WTC11 (cell line): ENCODE results near the gene UPF2. TPM values are rescaled to one million over a fixed set of nuclear protein-coding genes. Genes with fewer than 3 reads are reported as not detected.

Experiments used
- ATAC-seq: fragments of 200-7000 bp; cut with Tn5 transposase; 2 replicates; pipeline ENCODE4 v1.10.0; 2021; ENCODE audit warnings: mild to moderate bottlenecking, moderate library complexity
- CTCF ChIA-PET: fragments of 300-600 bp; sonication (Branson Sonifier 250); formaldehyde crosslinking; loops from one replicate; lab custom pipeline; 2021; ENCODE audit warnings: antibody characterized with exemption; lab: Charles Lee
- POLR2A ChIA-PET: fragments of 350-600 bp; sonication (Branson Sonifier 250); formaldehyde crosslinking; loops from one replicate; lab custom pipeline; 2021; ENCODE audit warnings: antibody characterized with exemption; lab: Charles Lee
- DNase-seq: peaks from one replicate; pipeline ENCODE4 v3.0.0; 2021; ENCODE audit warnings: low spot score
- H3K27ac Mint-ChIP-seq: 2 replicates; pipeline ENCODE4 v1.8.0; 2021; ENCODE audit warnings: mixed read lengths
- H3K27me3 Mint-ChIP-seq: 2 replicates; pipeline ENCODE4 v1.8.0; 2021; ENCODE audit warnings: low read depth, mild to moderate bottlenecking, moderate library complexity, mixed read lengths
- H3K36me3 Mint-ChIP-seq: 2 replicates; pipeline ENCODE4 v1.8.0; 2021; ENCODE audit warnings: mixed read lengths
- H3K4me1 Mint-ChIP-seq: 2 replicates; pipeline ENCODE4 v1.8.0; 2022; ENCODE audit warnings: mixed read lengths
- H3K4me3 Mint-ChIP-seq: 2 replicates; pipeline ENCODE4 v1.8.0; 2021; ENCODE audit warnings: mild to moderate bottlenecking, moderate library complexity, mixed read lengths
- H3K9me3 Mint-ChIP-seq: 2 replicates; pipeline ENCODE4 v1.8.0; 2021; ENCODE audit warnings: mixed read lengths
- ETV6 ChIP-seq: sonication (generic); formaldehyde crosslinking; IDR thresholded peaks from 2 replicates; pipeline ENCODE4 v1.8.1; 2022; ENCODE audit warnings: mild to moderate bottlenecking, missing genetic modification reagents
- FOXK1 ChIP-seq: sonication (generic); formaldehyde crosslinking; IDR thresholded peaks from 2 replicates; pipeline ENCODE4 v1.8.0; 2022; ENCODE audit warnings: mild to moderate bottlenecking, moderate library complexity, missing genetic modification reagents
- FOXP1 ChIP-seq: sonication (generic); formaldehyde crosslinking; IDR thresholded peaks from 2 replicates; pipeline ENCODE4 v1.8.0; 2022; ENCODE audit warnings: missing genetic modification reagents, mild to moderate bottlenecking, moderate library complexity, borderline replicate concordance
- NFATC4 ChIP-seq: fragments of 250-450 bp; sonication (Bioruptor Pico); IDR thresholded peaks from 2 replicates; pipeline ENCODE4 v1.9.0; 2021; ENCODE audit warnings: mild to moderate bottlenecking
- OVOL2 ChIP-seq: fragments of 250-450 bp; sonication (Bioruptor Pico); IDR thresholded peaks from 2 replicates; pipeline ENCODE4 v1.9.0; 2021; ENCODE audit warnings: mild to moderate bottlenecking, borderline replicate concordance
- RORB ChIP-seq: fragments of 250-450 bp; sonication (Bioruptor Pico); IDR thresholded peaks from 2 replicates; pipeline ENCODE4 v1.9.0; 2021; ENCODE audit warnings: mild to moderate bottlenecking
- TEAD4 ChIP-seq: sonication (generic); formaldehyde crosslinking; IDR thresholded peaks from 2 replicates; pipeline ENCODE4 v1.8.0; 2022; ENCODE audit warnings: mild to moderate bottlenecking, missing genetic modification reagents
- ZNF416 ChIP-seq: fragments of 250-450 bp; sonication (Bioruptor Pico); IDR thresholded peaks from 2 replicates; pipeline ENCODE4 v1.9.0; 2021; ENCODE audit warnings: mild to moderate bottlenecking, inconsistent platforms
- ZNF425 ChIP-seq: fragments of 250-450 bp; sonication (Bioruptor Pico); conservative IDR thresholded peaks from 2 replicates; pipeline ENCODE4 v1.9.0; 2021; ENCODE audit warnings: mild to moderate bottlenecking
- ZNF532 ChIP-seq: fragments of 250-450 bp; sonication (Bioruptor Pico); IDR thresholded peaks from 2 replicates; pipeline ENCODE4 v1.9.0; 2021; ENCODE audit warnings: mild to moderate bottlenecking, borderline replicate concordance
- total RNA-seq: library from RNA; stranded (reverse); gene quantifications from 3 replicates; pipeline ENCODE4 v1.2.3, GENCODE V29; 2021
- TF ChIP-seq, protein P1 (sequence below): sonication (generic); formaldehyde crosslinking; IDR thresholded peaks from 2 replicates; pipeline ENCODE4 v1.8.1; 2022; ENCODE audit warnings: low read depth, missing genetic modification reagents, borderline replicate concordance
- TF ChIP-seq, protein P2 (sequence below): fragments of 250-450 bp; sonication (Bioruptor Pico); IDR thresholded peaks from 2 replicates; pipeline ENCODE4 v1.9.0; 2021; ENCODE audit warnings: moderate library complexity, mild to moderate bottlenecking, inconsistent platforms, borderline replicate concordance
- TF ChIP-seq, protein P3 (sequence below): sonication (generic); formaldehyde crosslinking; IDR thresholded peaks from 2 replicates; pipeline ENCODE4 v1.8.1; 2023; ENCODE audit warnings: mild to moderate bottlenecking, missing genetic modification reagents, borderline replicate concordance
- TF ChIP-seq, protein P4 (sequence below): sonication (generic); formaldehyde crosslinking; IDR thresholded peaks from 2 replicates; pipeline ENCODE4 v1.8.1; 2023; ENCODE audit warnings: mild to moderate bottlenecking, missing genetic modification reagents
- TF ChIP-seq, protein P5 (sequence below): sonication (generic); formaldehyde crosslinking; IDR thresholded peaks from 2 replicates; pipeline ENCODE4 v1.8.0; 2023; ENCODE audit warnings: missing genetic modification reagents, mild to moderate bottlenecking, borderline replicate concordance

Gene UPF2
- total RNA-seq, 1 experiment from 2014 or later: 24.3 TPM

DNA sequence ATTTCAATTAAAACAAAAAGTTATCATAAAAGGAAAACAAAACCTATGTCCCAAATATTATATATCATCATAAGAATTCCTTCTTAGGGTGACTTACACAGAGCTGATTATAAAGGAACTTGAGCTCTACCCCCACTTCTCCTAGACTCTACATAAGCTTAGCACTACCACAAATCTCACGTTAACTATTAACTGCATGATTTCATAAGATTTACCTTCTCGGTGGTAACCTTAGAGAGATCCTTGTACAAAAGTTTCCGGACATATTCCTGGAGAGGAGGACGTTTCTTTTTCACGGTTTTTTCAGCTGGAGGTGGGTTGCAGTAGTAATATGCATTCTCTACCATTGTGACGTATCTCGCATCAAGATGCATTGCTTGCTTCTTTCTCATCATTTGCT, 83.7 kb downstream of the UPF2 start:
- POLR2A ChIA-PET: no interaction called here
- Mint-ChIP-seq H3K27me3 (no peaks in the 10 kb centered on the region), H3K27ac (no peak overlapping the region), H3K9me3 (no peaks in the 10 kb centered on the region), H3K4me1 (no peaks in the 10 kb centered on the region), H3K36me3 (peaks cover 44% of the 10 kb centered on the region), H3K4me3 (no peak overlapping the region)
- ATAC-seq: no peak
- CTCF ChIA-PET: interaction anchor here (1.1 to 1.4 kb wide), 2 partner anchors 28 to 77 kb away, joined by 3 read pairs; no protein-coding TSS in a partner anchor
- TF ChIP-seq ZNF416 (CRISPR knock-in tag): no peak
- no peak for TF ChIP-seq ZNF425
- TF ChIP-seq FOXP1 (CRISPR knock-in tag): no peak
- no peak for TF ChIP-seq OVOL2 (CRISPR knock-in tag)
- no peak for DNase-seq

DNA sequence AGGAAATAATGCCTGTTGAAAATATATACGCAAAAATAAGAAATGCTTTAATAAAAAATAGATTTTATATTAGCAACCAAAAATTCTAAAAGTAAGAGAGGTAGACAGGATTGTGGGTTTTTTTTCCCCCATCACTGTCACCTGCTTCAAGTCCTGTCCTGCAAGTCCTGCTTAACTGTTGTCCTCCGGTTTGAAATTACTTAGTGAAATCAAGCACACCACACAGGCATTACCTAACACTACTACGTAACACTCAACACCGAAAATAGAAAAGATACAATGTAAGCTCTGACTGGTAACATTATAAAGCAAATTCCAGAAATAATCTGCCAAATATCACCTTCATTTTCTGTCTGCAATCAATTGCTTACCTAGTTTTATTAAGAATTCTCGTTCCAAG, 90.9 kb downstream of the UPF2 start:
- H3K4me1 Mint-ChIP-seq: peaks cover 5% of the 10 kb centered on the region
- ChIA-PET POLR2A (no interaction called here), CTCF (interaction anchor here (0.8 kb wide), 1 partner anchor 159 kb away, joined by 3 read pairs; no protein-coding TSS in a partner anchor)
- H3K27me3 Mint-ChIP-seq: no peaks in the 10 kb centered on the region
- H3K9me3 Mint-ChIP-seq: no peaks in the 10 kb centered on the region
- H3K36me3 Mint-ChIP-seq: peaks cover 29% of the 10 kb centered on the region
- no peak overlapping the region; the same call in 1 of the 2 replicates for H3K27ac Mint-ChIP-seq
- DNase-seq: no peak
- H3K4me3 Mint-ChIP-seq: no peak overlapping the region
- no peak for ATAC-seq
- TF ChIP-seq, protein P1, sequence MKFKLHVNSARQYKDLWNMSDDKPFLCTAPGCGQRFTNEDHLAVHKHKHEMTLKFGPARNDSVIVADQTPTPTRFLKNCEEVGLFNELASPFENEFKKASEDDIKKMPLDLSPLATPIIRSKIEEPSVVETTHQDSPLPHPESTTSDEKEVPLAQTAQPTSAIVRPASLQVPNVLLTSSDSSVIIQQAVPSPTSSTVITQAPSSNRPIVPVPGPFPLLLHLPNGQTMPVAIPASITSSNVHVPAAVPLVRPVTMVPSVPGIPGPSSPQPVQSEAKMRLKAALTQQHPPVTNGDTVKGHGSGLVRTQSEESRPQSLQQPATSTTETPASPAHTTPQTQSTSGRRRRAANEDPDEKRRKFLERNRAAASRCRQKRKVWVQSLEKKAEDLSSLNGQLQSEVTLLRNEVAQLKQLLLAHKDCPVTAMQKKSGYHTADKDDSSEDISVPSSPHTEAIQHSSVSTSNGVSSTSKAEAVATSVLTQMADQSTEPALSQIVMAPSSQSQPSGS: no peak
- no peak for TF ChIP-seq RORB (CRISPR knock-in tag)
- TF ChIP-seq FOXK1 (CRISPR knock-in tag): no peak
- TF ChIP-seq ZNF532 (CRISPR knock-in tag): no peak
- TF ChIP-seq TEAD4 (CRISPR knock-in tag): no peak
- no peak for TF ChIP-seq NFATC4 (CRISPR knock-in tag)
- TF ChIP-seq, protein P2, sequence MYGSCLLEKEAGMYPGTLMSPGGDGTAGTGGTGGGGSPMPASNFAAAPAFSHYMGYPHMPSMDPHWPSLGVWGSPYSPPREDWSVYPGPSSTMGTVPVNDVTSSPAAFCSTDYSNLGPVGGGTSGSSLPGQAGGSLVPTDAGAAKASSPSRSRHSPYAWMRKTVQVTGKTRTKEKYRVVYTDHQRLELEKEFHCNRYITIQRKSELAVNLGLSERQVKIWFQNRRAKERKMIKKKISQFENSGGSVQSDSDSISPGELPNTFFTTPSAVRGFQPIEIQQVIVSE (CRISPR knock-in tag): no peak
- TF ChIP-seq, protein P3, sequence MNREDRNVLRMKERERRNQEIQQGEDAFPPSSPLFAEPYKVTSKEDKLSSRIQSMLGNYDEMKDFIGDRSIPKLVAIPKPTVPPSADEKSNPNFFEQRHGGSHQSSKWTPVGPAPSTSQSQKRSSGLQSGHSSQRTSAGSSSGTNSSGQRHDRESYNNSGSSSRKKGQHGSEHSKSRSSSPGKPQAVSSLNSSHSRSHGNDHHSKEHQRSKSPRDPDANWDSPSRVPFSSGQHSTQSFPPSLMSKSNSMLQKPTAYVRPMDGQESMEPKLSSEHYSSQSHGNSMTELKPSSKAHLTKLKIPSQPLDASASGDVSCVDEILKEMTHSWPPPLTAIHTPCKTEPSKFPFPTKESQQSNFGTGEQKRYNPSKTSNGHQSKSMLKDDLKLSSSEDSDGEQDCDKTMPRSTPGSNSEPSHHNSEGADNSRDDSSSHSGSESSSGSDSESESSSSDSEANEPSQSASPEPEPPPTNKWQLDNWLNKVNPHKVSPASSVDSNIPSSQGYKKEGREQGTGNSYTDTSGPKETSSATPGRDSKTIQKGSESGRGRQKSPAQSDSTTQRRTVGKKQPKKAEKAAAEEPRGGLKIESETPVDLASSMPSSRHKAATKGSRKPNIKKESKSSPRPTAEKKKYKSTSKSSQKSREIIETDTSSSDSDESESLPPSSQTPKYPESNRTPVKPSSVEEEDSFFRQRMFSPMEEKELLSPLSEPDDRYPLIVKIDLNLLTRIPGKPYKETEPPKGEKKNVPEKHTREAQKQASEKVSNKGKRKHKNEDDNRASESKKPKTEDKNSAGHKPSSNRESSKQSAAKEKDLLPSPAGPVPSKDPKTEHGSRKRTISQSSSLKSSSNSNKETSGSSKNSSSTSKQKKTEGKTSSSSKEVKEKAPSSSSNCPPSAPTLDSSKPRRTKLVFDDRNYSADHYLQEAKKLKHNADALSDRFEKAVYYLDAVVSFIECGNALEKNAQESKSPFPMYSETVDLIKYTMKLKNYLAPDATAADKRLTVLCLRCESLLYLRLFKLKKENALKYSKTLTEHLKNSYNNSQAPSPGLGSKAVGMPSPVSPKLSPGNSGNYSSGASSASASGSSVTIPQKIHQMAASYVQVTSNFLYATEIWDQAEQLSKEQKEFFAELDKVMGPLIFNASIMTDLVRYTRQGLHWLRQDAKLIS (CRISPR knock-in tag): no peak
- TF ChIP-seq, protein P4, sequence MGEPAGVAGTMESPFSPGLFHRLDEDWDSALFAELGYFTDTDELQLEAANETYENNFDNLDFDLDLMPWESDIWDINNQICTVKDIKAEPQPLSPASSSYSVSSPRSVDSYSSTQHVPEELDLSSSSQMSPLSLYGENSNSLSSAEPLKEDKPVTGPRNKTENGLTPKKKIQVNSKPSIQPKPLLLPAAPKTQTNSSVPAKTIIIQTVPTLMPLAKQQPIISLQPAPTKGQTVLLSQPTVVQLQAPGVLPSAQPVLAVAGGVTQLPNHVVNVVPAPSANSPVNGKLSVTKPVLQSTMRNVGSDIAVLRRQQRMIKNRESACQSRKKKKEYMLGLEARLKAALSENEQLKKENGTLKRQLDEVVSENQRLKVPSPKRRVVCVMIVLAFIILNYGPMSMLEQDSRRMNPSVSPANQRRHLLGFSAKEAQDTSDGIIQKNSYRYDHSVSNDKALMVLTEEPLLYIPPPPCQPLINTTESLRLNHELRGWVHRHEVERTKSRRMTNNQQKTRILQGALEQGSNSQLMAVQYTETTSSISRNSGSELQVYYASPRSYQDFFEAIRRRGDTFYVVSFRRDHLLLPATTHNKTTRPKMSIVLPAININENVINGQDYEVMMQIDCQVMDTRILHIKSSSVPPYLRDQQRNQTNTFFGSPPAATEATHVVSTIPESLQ: no peak
- TF ChIP-seq ETV6 (CRISPR knock-in tag): no peak
- TF ChIP-seq, protein P5, sequence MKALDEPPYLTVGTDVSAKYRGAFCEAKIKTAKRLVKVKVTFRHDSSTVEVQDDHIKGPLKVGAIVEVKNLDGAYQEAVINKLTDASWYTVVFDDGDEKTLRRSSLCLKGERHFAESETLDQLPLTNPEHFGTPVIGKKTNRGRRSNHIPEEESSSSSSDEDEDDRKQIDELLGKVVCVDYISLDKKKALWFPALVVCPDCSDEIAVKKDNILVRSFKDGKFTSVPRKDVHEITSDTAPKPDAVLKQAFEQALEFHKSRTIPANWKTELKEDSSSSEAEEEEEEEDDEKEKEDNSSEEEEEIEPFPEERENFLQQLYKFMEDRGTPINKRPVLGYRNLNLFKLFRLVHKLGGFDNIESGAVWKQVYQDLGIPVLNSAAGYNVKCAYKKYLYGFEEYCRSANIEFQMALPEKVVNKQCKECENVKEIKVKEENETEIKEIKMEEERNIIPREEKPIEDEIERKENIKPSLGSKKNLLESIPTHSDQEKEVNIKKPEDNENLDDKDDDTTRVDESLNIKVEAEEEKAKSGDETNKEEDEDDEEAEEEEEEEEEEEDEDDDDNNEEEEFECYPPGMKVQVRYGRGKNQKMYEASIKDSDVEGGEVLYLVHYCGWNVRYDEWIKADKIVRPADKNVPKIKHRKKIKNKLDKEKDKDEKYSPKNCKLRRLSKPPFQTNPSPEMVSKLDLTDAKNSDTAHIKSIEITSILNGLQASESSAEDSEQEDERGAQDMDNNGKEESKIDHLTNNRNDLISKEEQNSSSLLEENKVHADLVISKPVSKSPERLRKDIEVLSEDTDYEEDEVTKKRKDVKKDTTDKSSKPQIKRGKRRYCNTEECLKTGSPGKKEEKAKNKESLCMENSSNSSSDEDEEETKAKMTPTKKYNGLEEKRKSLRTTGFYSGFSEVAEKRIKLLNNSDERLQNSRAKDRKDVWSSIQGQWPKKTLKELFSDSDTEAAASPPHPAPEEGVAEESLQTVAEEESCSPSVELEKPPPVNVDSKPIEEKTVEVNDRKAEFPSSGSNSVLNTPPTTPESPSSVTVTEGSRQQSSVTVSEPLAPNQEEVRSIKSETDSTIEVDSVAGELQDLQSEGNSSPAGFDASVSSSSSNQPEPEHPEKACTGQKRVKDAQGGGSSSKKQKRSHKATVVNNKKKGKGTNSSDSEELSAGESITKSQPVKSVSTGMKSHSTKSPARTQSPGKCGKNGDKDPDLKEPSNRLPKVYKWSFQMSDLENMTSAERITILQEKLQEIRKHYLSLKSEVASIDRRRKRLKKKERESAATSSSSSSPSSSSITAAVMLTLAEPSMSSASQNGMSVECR (CRISPR knock-in tag): no peak
